H1 (cell line): ENCODE data around the gene ZNF493. TPM values are rescaled to one million over a fixed set of nuclear protein-coding genes. Genes with fewer than 3 reads are reported as not detected.

Experiments used
- CTCF ChIA-PET: fragments of 300-600 bp; sonication (Branson Sonifier 250); formaldehyde crosslinking; loops from one replicate; lab custom pipeline; 2021; ENCODE audit not compliant: partially characterized antibody; lab: Charles Lee
- POLR2A ChIA-PET: fragments of 300-600 bp; sonication (Branson Sonifier 250); formaldehyde crosslinking; loops from one replicate; lab custom pipeline; 2021; ENCODE audit warnings: inconsistent platforms; ENCODE audit not compliant: partially characterized antibody; lab: Charles Lee
- DNase-seq, 2 experiments: peaks; one replicate each; pipeline versions ENCODE4 v3.0.0 to v3.0.0-alpha.2; 2010 to 2022; ENCODE audit warnings: low spot score in 2 of 2, low read depth in 1 of 2, mixed read lengths in 1 of 2
- FAIRE-seq: peaks from 2 replicates; lab custom pipeline; 2011; peaks lifted over from hg19 to GRCh38; lab: Jason Lieb, UNC
- H2AFZ ChIP-seq: 2 replicates; pipeline ENCODE4 v1.8.1; 2012; ENCODE audit warnings: low read length, inconsistent platforms
- H2AK5ac ChIP-seq: 2 replicates; pipeline ENCODE4 v1.6.1; 2013; ENCODE audit warnings: low read depth, low read length
- H2BK120ac ChIP-seq: replicated peaks from 2 replicates; pipeline ENCODE3; 2013; ENCODE audit warnings: low read depth, low read length, inconsistent platforms
- H2BK12ac ChIP-seq: 2 replicates; pipeline ENCODE4 v1.6.1; 2013; ENCODE audit warnings: low read depth, low read length
- H2BK15ac ChIP-seq: 2 replicates; pipeline ENCODE4 v1.6.1; 2013; ENCODE audit warnings: low read length
- H2BK20ac ChIP-seq: 2 replicates; pipeline ENCODE4 v1.6.1; 2013; ENCODE audit warnings: low read length
- H2BK5ac ChIP-seq: 2 replicates; pipeline ENCODE4 v1.6.1; 2013; ENCODE audit warnings: low read depth, low read length
- H3K14ac ChIP-seq: 2 replicates; pipeline ENCODE4 v1.6.1; 2013; ENCODE audit warnings: inconsistent platforms; ENCODE audit not compliant: insufficient read length
- H3K18ac ChIP-seq: 2 replicates; pipeline ENCODE4 v1.6.1; 2013; ENCODE audit warnings: low read length; ENCODE audit errors: extremely low read depth
- H3K23ac ChIP-seq: 2 replicates; pipeline ENCODE4 v1.6.1; 2013; ENCODE audit warnings: inconsistent platforms; ENCODE audit not compliant: insufficient read length
- H3K23me2 ChIP-seq: 2 replicates; pipeline ENCODE4 v1.6.1; 2013; ENCODE audit warnings: low read depth, low read length
- H3K27ac ChIP-seq: 2 replicates; pipeline ENCODE4 v1.6.1; 2011; ENCODE audit warnings: low read depth, low read length, inconsistent platforms
- H3K27me3 ChIP-seq, 4 experiments: replicated peaks in 1 of 4; 1 replicate in 1 of 4; 2 replicates in 3 of 4; pipeline versions ENCODE4 v1.6.1 to v1.8.1; 2011 to 2013; ENCODE audit warnings: low read length in 3 of 4, mild to moderate bottlenecking in 3 of 4, inconsistent platforms in 2 of 4, mixed read lengths in 2 of 4, moderate library complexity in 1 of 4; ENCODE audit not compliant: control insufficient read depth in 3 of 4, insufficient read depth in 3 of 4; ENCODE audit errors: extremely low read depth in 1 of 4
- H3K36me3 ChIP-seq, 4 experiments: 2 replicates each; pipeline versions ENCODE4 v1.6.1 to v1.8.1; 2011 to 2013; ENCODE audit warnings: mild to moderate bottlenecking in 4 of 4, low read length in 3 of 4, moderate library complexity in 2 of 4, control low read depth in 1 of 4, inconsistent platforms in 1 of 4; ENCODE audit not compliant: insufficient read depth in 4 of 4, control insufficient read depth in 2 of 4
- H3K4ac ChIP-seq: replicated peaks from 2 replicates; pipeline ENCODE3; 2013; ENCODE audit warnings: low read length, low read depth, mixed read lengths, inconsistent platforms; ENCODE audit not compliant: insufficient read length
- H3K4me1 ChIP-seq, 4 experiments: replicated peaks in 1 of 4; 1 replicate in 1 of 4; 2 replicates in 3 of 4; pipeline versions ENCODE4 v1.6.1 to v1.8.1; 2011 to 2013; ENCODE audit warnings: low read length in 3 of 4, inconsistent platforms in 2 of 4, mixed read lengths in 1 of 4; ENCODE audit not compliant: insufficient read depth in 4 of 4, control insufficient read depth in 3 of 4
- H3K4me2 ChIP-seq, 2 experiments: 2 replicates each; pipeline versions ENCODE4 v1.6.1 to v1.8.1; 2011 to 2013; ENCODE audit warnings: low read depth in 2 of 2, low read length in 2 of 2, control low read depth in 1 of 2, inconsistent platforms in 1 of 2, mild to moderate bottlenecking in 1 of 2; ENCODE audit not compliant: insufficient read depth in 1 of 2
- H3K4me3 ChIP-seq, 4 experiments: fragments of 200-600, 300-600 bp in 1 of 4; sonication (generic), shearing (Covaris generic), sonication (Bioruptor Twin) in 1 of 4; 2 replicates each; pipeline versions ENCODE4 v1.5.1 to v1.8.1; 2011 to 2016; ENCODE audit warnings: low read length in 4 of 4, low read depth in 3 of 4, control low read depth in 2 of 4, inconsistent platforms in 2 of 4, mild to moderate bottlenecking in 2 of 4, mixed read lengths in 1 of 4, moderate library complexity in 1 of 4; ENCODE audit not compliant: insufficient read depth in 2 of 4; ENCODE audit errors: extremely low read depth in 1 of 4
- H3K56ac ChIP-seq: replicated peaks from 2 replicates; pipeline ENCODE3; 2013; ENCODE audit warnings: low read depth, mild to moderate bottlenecking, mixed read lengths, low read length, inconsistent platforms; ENCODE audit not compliant: insufficient read length
- H3K79me1 ChIP-seq: 2 replicates; pipeline ENCODE4 v1.6.1; 2013; ENCODE audit warnings: low read depth, low read length, control low read depth
- H3K79me2 ChIP-seq, 2 experiments: 2 replicates each; pipeline versions ENCODE4 v1.6.1 to v1.8.1; 2012 to 2013; ENCODE audit warnings: low read length in 2 of 2, mild to moderate bottlenecking in 2 of 2, inconsistent platforms in 1 of 2; ENCODE audit not compliant: insufficient read depth in 2 of 2, control insufficient read depth in 1 of 2
- H3K9ac ChIP-seq, 4 experiments: replicated peaks in 1 of 4; 1 replicate in 1 of 4; 2 replicates in 3 of 4; pipeline versions ENCODE4 v1.6.1 to v1.8.1; 2011 to 2013; ENCODE audit warnings: low read depth in 3 of 4, low read length in 3 of 4, control low read depth in 2 of 4, mild to moderate bottlenecking in 2 of 4, moderate library complexity in 2 of 4, inconsistent platforms in 1 of 4; ENCODE audit errors: extremely low read depth in 1 of 4
- H3K9me3 ChIP-seq, 2 experiments: 2 replicates each; pipeline versions ENCODE4 v1.6.1 to v1.8.1; 2012 to 2013; ENCODE audit warnings: mild to moderate bottlenecking in 2 of 2, moderate library complexity in 2 of 2, control low read depth in 1 of 2, inconsistent platforms in 1 of 2, low read depth in 1 of 2, low read length in 1 of 2, mixed read lengths in 1 of 2; ENCODE audit not compliant: insufficient read depth in 2 of 2
- H4K20me1 ChIP-seq, 2 experiments: replicated peaks in 1 of 2; 2 replicates each; pipeline versions ENCODE3 to v1.8.1; 2011 to 2013; ENCODE audit warnings: inconsistent platforms in 2 of 2, low read length in 2 of 2, mild to moderate bottlenecking in 1 of 2; ENCODE audit not compliant: insufficient read depth in 2 of 2, control insufficient read depth in 1 of 2
- H4K5ac ChIP-seq: 2 replicates; pipeline ENCODE4 v1.6.1; 2013; ENCODE audit warnings: low read length, low read depth, mixed read lengths, inconsistent platforms; ENCODE audit not compliant: insufficient read length
- H4K8ac ChIP-seq: 2 replicates; pipeline ENCODE4 v1.8.0; 2013; ENCODE audit warnings: mild to moderate bottlenecking, moderate library complexity, low read length, inconsistent platforms; ENCODE audit not compliant: insufficient read depth; ENCODE audit errors: extremely low read depth
- H4K91ac ChIP-seq: replicated peaks from 2 replicates; pipeline ENCODE3; 2013; ENCODE audit warnings: low read length, mixed read lengths, inconsistent platforms; ENCODE audit not compliant: insufficient read length
- WGBS, 2 experiments: shearing (Covaris generic) in 1 of 2; methylation state at CpG; one replicate each; pipeline versions ENCODE4 v1.1.6 to v1.1.7; 2013 to 2015; ENCODE audit warnings: low lambda C conversion rate in 2 of 2, mixed read lengths in 2 of 2, inconsistent platforms in 1 of 2, low coverage in 1 of 2, missing lambda C conversion rate in 1 of 2; ENCODE audit not compliant: insufficient replicate concordance in 2 of 2, insufficient coverage in 1 of 2, insufficient read length in 1 of 2; ENCODE audit errors: extremely low coverage in 1 of 2, missing lambda C conversion rate in 1 of 2; 5-methylcytosine and 5-hydroxymethylcytosine counted together
- polyA plus RNA-seq, 7 experiments: library from polyadenylated mRNA; depleted of rRNA in 3 of 7; stranded (reverse) in 5 of 7; unstranded in 2 of 7; fragments of >200 nt in 5 of 7; fragments of 200-250 nt in 2 of 7; gene quantifications; 1 replicate in 5 of 7; 2 replicates in 1 of 7; 4 replicates in 1 of 7; pipeline versions ENCODE4 v1.2.1 to v1.2.3, GENCODE V29; 2011 to 2013; ENCODE audit warnings: missing spikeins in 2 of 7, mixed read lengths in 2 of 7
- total RNA-seq: library from RNA; stranded (reverse); fragmentation: NEBNext Ultra II Directional; extraction: Animal tissue kit (Norgen Biotek cat#: 25700); gene quantifications from 2 replicates; pipeline ENCODE4 v1.2.1, GENCODE V29; 2021

Gene ZNF493
- total and polyA plus RNA-seq, 2 of the 8 experiments (the other 6 are each of a cell fraction or from before 2014, with no cell fraction given) = 9.0 to 32.2 TPM

- Histone ChIP-seq H2BK12ac (no peak overlapping the region), H2AK5ac (no peak overlapping the region), H4K8ac (no peak overlapping the region), H2BK20ac (no peak overlapping the region), H2BK5ac (no peak overlapping the region), H2AFZ (no peak overlapping the region), H3K4me3 (no peak overlapping the region), H3K23me2 (no peaks in the 10 kb centered on the region), H3K9ac (no peak overlapping the region), H3K27me3 (no peaks in the 10 kb centered on the region), H3K79me1 (no peaks in the 10 kb centered on the region), H3K27ac (no peak overlapping the region), H3K4me1 (no peaks in the 10 kb centered on the region), H2BK15ac (no peak overlapping the region), H3K23ac (no peak overlapping the region), H2BK120ac (no peak overlapping the region), H3K79me2 (no peaks in the 10 kb centered on the region), H4K5ac (no peak overlapping the region), H3K9me3 (peaks cover 5 to 6% of the 10 kb centered on the region in 2 experiments; a peak in 3 of 4 replicates), H3K14ac (no peak overlapping the region), H3K18ac (no peak overlapping the region), H4K91ac (no peak overlapping the region), H3K4ac (no peak overlapping the region), H3K36me3 (no peaks in the 10 kb centered on the region), H3K56ac (no peak overlapping the region), H3K4me2 (no peak overlapping the region), H4K20me1 (no peaks in the 10 kb centered on the region)
- CTCF ChIA-PET = interaction anchor here (1.0 kb wide), 1 partner anchor 130 kb away, joined by 3 read pairs; no protein-coding TSS in a partner anchor
- DNase-seq (no peak), FAIRE-seq (no peak)
- POLR2A ChIA-PET = interaction anchor here (1.2 to 1.5 kb wide), 2 partner anchors 23 to 44 kb away, joined by 3 to 4 read pairs; partner anchors contain the start of gene ZNF493
- WGBS, 2 experiments = 56% methylated on average over 2 of the region's 2 CpGs; no CpG with 5 or more reads in 1 of the 2 experiments
Observed at GRCh38 chr19:21352830-21353229, 44.1 kb upstream of the ZNF493 start.
